Activated T-helper 1 cell treated with Interleukin-2 at 50 U/mL for 16 hours (primary cell): Measurements from ENCODE around the gene DIAPH2.

Experiments used
- DNase-seq: peaks from one replicate; pipeline ENCODE4 v3.0.0-alpha.2; 2020; ENCODE audit warnings: low read depth

DIAPH2 gene

GRCh38 chrX:97057349-97057909, 372.8 kb downstream of the DIAPH2 start:
- DNase-seq: no peak

GRCh38 chrX:97060020-97060419, 375.4 kb downstream of the DIAPH2 start:
- no peak for DNase-seq

GRCh38 chrX:97065066-97065465, 380.4 kb downstream of the DIAPH2 start:
- DNase-seq: no peak

- no peak for DNase-seq
These were observed 381.3 kb downstream of the DIAPH2 start for GRCh38 chrX:97065973-97066372.

GRCh38 chrX:97066381-97066780, 381.7 kb downstream of the DIAPH2 start:
- DNase-seq: no peak

GRCh38 chrX:97070346-97070745, 385.7 kb downstream of the DIAPH2 start:
- no peak for DNase-seq

- DNase-seq: no peak
These were observed 389.8 kb downstream of the DIAPH2 start for GRCh38 chrX:97074400-97074799.

- DNase-seq: no peak
These were observed 404.5 kb downstream of the DIAPH2 start for GRCh38 chrX:97089116-97089515.

- no peak for DNase-seq
These were observed 411.7 kb downstream of the DIAPH2 start for GRCh38 chrX:97096385-97096784.

GRCh38 chrX:97102938-97103337, 418.3 kb downstream of the DIAPH2 start:
- DNase-seq: no peak

GRCh38 chrX:97109730-97110129, 425.1 kb downstream of the DIAPH2 start:
- no peak for DNase-seq

GRCh38 chrX:97117572-97117971, 432.9 kb downstream of the DIAPH2 start:
- no peak for DNase-seq

- no peak for DNase-seq
These were observed 434.9 kb downstream of the DIAPH2 start for GRCh38 chrX:97119474-97120109.

GRCh38 chrX:97123001-97123400, 438.4 kb downstream of the DIAPH2 start:
- DNase-seq: no peak

GRCh38 chrX:97126020-97126419, 441.4 kb downstream of the DIAPH2 start:
- DNase-seq: no peak

GRCh38 chrX:97132664-97133415, 448.2 kb downstream of the DIAPH2 start:
- DNase-seq: no peak

- no peak for DNase-seq
These were observed 461.3 kb downstream of the DIAPH2 start for GRCh38 chrX:97145934-97146333.

- no peak for DNase-seq
These were observed 471.2 kb downstream of the DIAPH2 start for GRCh38 chrX:97155816-97156215.

- DNase-seq: no peak
These were observed 473.6 kb downstream of the DIAPH2 start for GRCh38 chrX:97158269-97158668.

GRCh38 chrX:97159916-97160800, 475.5 kb downstream of the DIAPH2 start:
- DNase-seq: no peak

- DNase-seq: no peak
These were observed 482.7 kb downstream of the DIAPH2 start for GRCh38 chrX:97167333-97167732.

- DNase-seq: no peak
These were observed 484.0 kb downstream of the DIAPH2 start for GRCh38 chrX:97168646-97169045.
